ENCODE measurements around the gene TENM4. TPM values are rescaled to one million over a fixed set of nuclear protein-coding genes. Genes with fewer than 3 reads are reported as not detected.

The TENM4 gene
- total RNA-seq, 1 experiment from 2014 or later, result 0.39 TPM

DNA sequence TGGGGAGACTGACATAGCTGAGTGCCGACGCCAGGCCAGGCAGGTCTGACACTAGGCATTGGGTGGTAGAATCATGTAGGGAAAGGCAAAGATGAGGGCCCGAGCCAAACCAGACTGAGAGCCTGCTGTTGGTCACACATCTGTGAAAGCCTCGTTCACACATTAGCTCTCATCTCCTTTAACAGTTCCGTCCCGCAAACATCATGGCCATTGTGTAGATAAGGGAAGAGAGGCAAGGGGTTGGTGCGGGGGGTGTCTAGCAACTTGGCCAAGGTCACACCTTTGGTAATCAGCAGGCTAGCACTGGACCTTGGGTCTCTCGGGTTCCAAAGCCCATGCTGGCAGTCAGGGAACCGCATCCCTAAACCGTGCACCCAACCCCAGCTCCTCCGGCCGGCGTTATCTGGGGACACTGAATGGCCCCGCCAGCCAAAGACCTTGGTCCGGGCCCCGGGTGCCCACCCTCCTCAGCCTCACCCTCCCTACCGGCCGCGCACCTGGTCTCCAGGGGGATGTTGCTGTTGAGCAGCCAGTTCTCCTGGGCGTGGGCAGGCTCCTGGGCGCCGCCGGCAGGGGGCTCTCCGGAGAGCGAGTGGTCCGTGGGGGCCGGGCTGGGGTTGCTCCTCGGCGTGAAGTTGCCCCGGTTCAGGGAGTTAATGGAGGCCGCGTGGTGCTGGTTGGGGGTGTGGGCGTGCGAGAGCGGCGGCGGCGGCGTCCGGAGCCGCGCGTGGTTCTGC is 537.9 kb downstream of the TENM4 start:
- intact Hi-C loops (cut with micrococcal nuclease; ENCODE audit: unreplicated experiment) (no loop called here), in situ Hi-C loops (cut with HindIII; ENCODE audit: low pct_unique_long_range_greater_than_20kb, low sequenced_read_pairs) (no loop called here)
- Histone ChIP-seq H3K36me3 (ENCODE audit: control insufficient read depth, insufficient read depth, low read length) (no peaks in the 10 kb centered on the region), H3K9me3 (ENCODE audit: control insufficient read depth, insufficient read depth, low read depth, low read length) (no peaks in the 10 kb centered on the region), H3K4me3 (ENCODE audit: low read depth in 2 of 2, low read length in 2 of 2) (no peak overlapping the region), H3K27me3 (ENCODE audit: control insufficient read depth, insufficient read depth, low read length) (peaks cover 15% of the 10 kb centered on the region), H3K27ac (ENCODE audit: low read length) (no peak overlapping the region), H3K4me1 (ENCODE audit: control insufficient read depth, insufficient read depth, low read length) (no peaks in the 10 kb centered on the region)
- no TSS peak for BruUV-seq (replicated peaks)
- no peak for DNase-seq (ENCODE audit: low read depth, low spot score)
- ChIA-PET POLR2A (no interaction called here), CTCF (no interaction called here)
- no peak for ATAC-seq
- TF ChIP-seq TCF7L2 (IDR thresholded peaks at IDR 0.05; ENCODE audit: low read depth, low read length), result no peak
- TF ChIP-seq SIN3A (IDR thresholded peaks at IDR 0.05; ENCODE audit: borderline replicate concordance, insufficient read depth, low read depth, low read length), result no peak
- TF ChIP-seq, protein P1, sequence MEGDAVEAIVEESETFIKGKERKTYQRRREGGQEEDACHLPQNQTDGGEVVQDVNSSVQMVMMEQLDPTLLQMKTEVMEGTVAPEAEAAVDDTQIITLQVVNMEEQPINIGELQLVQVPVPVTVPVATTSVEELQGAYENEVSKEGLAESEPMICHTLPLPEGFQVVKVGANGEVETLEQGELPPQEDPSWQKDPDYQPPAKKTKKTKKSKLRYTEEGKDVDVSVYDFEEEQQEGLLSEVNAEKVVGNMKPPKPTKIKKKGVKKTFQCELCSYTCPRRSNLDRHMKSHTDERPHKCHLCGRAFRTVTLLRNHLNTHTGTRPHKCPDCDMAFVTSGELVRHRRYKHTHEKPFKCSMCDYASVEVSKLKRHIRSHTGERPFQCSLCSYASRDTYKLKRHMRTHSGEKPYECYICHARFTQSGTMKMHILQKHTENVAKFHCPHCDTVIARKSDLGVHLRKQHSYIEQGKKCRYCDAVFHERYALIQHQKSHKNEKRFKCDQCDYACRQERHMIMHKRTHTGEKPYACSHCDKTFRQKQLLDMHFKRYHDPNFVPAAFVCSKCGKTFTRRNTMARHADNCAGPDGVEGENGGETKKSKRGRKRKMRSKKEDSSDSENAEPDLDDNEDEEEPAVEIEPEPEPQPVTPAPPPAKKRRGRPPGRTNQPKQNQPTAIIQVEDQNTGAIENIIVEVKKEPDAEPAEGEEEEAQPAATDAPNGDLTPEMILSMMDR (IDR thresholded peaks at IDR 0.05), result no peak
- TF ChIP-seq POLR2AphosphoS5 (IDR thresholded peaks at IDR 0.05; ENCODE audit: low read depth, low read length), result no peak
- TF ChIP-seq, protein P2, sequence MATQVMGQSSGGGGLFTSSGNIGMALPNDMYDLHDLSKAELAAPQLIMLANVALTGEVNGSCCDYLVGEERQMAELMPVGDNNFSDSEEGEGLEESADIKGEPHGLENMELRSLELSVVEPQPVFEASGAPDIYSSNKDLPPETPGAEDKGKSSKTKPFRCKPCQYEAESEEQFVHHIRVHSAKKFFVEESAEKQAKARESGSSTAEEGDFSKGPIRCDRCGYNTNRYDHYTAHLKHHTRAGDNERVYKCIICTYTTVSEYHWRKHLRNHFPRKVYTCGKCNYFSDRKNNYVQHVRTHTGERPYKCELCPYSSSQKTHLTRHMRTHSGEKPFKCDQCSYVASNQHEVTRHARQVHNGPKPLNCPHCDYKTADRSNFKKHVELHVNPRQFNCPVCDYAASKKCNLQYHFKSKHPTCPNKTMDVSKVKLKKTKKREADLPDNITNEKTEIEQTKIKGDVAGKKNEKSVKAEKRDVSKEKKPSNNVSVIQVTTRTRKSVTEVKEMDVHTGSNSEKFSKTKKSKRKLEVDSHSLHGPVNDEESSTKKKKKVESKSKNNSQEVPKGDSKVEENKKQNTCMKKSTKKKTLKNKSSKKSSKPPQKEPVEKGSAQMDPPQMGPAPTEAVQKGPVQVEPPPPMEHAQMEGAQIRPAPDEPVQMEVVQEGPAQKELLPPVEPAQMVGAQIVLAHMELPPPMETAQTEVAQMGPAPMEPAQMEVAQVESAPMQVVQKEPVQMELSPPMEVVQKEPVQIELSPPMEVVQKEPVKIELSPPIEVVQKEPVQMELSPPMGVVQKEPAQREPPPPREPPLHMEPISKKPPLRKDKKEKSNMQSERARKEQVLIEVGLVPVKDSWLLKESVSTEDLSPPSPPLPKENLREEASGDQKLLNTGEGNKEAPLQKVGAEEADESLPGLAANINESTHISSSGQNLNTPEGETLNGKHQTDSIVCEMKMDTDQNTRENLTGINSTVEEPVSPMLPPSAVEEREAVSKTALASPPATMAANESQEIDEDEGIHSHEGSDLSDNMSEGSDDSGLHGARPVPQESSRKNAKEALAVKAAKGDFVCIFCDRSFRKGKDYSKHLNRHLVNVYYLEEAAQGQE (IDR thresholded peaks at IDR 0.05; ENCODE audit: insufficient read depth in 1 of 2, low read depth in 2 of 2, low read length in 1 of 2), result no peak

DNA sequence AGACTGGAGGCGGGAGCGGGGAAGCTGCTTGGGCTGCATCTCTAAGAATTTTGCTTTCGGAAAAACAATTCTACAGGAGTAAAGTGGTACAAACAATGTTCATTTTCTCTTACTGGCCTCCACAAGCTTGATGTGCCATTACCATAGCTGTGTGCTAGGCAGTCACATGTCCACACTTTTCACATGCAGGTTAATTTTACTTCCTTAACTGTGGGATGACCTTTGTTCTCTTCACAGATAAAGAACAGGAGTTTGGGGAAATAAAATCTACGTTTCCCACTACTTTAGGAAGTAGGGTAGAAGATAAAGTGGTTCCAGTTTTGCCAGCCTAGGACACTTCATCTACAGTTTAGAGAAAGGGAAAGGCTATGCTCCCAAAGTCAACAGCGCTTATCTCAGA is 539.0 kb downstream of the TENM4 start:
- Histone ChIP-seq H3K4me1 (ENCODE audit: control insufficient read depth, insufficient read depth, low read length) (no peaks in the 10 kb centered on the region), H3K9me3 (ENCODE audit: control insufficient read depth, insufficient read depth, low read depth, low read length) (no peaks in the 10 kb centered on the region), H3K27ac (ENCODE audit: low read length) (no peak overlapping the region), H3K36me3 (ENCODE audit: control insufficient read depth, insufficient read depth, low read length) (no peaks in the 10 kb centered on the region), H3K27me3 (ENCODE audit: control insufficient read depth, insufficient read depth, low read length) (peaks cover 15% of the 10 kb centered on the region), H3K4me3 (ENCODE audit: low read depth in 2 of 2, low read length in 2 of 2) (no peak overlapping the region)
- DNase-seq (ENCODE audit: low read depth, low spot score) (no peak), ATAC-seq (no peak)
- ChIA-PET CTCF (no interaction called here), POLR2A (no interaction called here)
- BruUV-seq (replicated peaks), result no TSS peak
- in situ Hi-C loops (cut with HindIII; ENCODE audit: low pct_unique_long_range_greater_than_20kb, low sequenced_read_pairs), result no loop called here
- intact Hi-C loops (cut with micrococcal nuclease; ENCODE audit: unreplicated experiment), result no loop called here
- TF ChIP-seq, protein P2 (IDR thresholded peaks at IDR 0.05; ENCODE audit: insufficient read depth in 1 of 2, low read depth in 2 of 2, low read length in 1 of 2), result no peak
- TF ChIP-seq, protein P1 (IDR thresholded peaks at IDR 0.05), result no peak
- no peak for TF ChIP-seq SIN3A (IDR thresholded peaks at IDR 0.05; ENCODE audit: borderline replicate concordance, insufficient read depth, low read depth, low read length)
- no peak for TF ChIP-seq TCF7L2 (IDR thresholded peaks at IDR 0.05; ENCODE audit: low read depth, low read length)
- no peak for TF ChIP-seq POLR2AphosphoS5 (IDR thresholded peaks at IDR 0.05; ENCODE audit: low read depth, low read length)
